Transverse colon (tissue), 3 donors: ENCODE measurements around the gene OR6C1.
"Not testable (repeated sequence)": the region's sequence is repeated elsewhere in the genome, so short reads cannot be mapped to it uniquely, and the experiment has no call there.

ENCODE experiments used
- CTCF ChIP-seq, 5 experiments: fragments of 200-600 bp in 3 of 5; fragments of 450-650 bp in 2 of 5; sonication (generic) in 3 of 5; IDR thresholded peaks; 1 replicate in 2 of 5; 2 replicates in 3 of 5; pipeline ENCODE4 v1.5.1; 2016 to 2017; ENCODE audit warnings: antibody characterized with exemption in 5 of 5, inconsistent platforms in 3 of 5, mild to moderate bottlenecking in 2 of 5, moderate library complexity in 1 of 5
- EP300 ChIP-seq: sonication (generic); formaldehyde crosslinking; IDR thresholded peaks from one replicate; pipeline ENCODE4 v1.6.1; 2017; ENCODE audit warnings: antibody characterized with exemption, low read depth
- POLR2A ChIP-seq: fragments of 450-650 bp; IDR thresholded peaks from one replicate; pipeline ENCODE4 v1.6.1; 2016; ENCODE audit warnings: antibody characterized with exemption, mild to moderate bottlenecking, moderate library complexity

DNA sequence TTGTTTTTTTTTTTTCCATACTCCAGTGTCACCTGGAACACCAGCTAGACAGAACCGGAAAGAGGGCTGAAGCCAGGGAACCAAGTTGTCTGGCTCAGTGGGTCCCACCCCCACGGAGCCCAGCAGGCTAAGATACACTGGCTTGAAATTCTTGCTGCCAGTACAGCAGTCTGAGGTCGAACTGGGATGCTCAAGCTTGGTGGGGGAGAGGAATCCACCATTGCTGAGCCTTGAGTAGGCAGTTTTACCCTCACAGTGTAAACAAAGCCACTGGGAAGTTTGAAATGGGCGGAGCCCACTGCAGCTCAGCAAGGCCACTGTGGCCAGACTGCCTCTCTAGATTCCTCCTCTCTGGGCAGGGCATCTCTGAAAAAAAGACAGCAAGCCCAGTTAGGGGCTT lies 41.2 kb downstream of the OR6C1 start:
- TF ChIP-seq CTCF (IDR thresholded peaks at IDR 0.05); POLR2A; EP300: not testable (repeated sequence)
